KOPT-K1 (cell line): ENCODE results near the gene FARS2.

Source experiments
- H3K27ac ChIP-seq: fragments of 200-600 bp; sonication (generic); 2 replicates; pipeline ENCODE4 v1.5.1; 2016; ENCODE audit warnings: antibody characterized with exemption, mild to moderate bottlenecking, low read depth, low read length; ENCODE audit not compliant: poor library complexity, severe bottlenecking
- H3K36me3 ChIP-seq: fragments of 200-600 bp; sonication (generic); 2 replicates; pipeline ENCODE4 v1.5.1; 2017; ENCODE audit warnings: antibody characterized with exemption, mild to moderate bottlenecking, low read length, moderate library complexity; ENCODE audit not compliant: insufficient read depth
- H3K9me3 ChIP-seq: fragments of 200-600 bp; sonication (generic); 2 replicates; pipeline ENCODE4 v1.5.1; 2017; ENCODE audit warnings: antibody characterized with exemption, low read length, mild to moderate bottlenecking; ENCODE audit not compliant: insufficient read depth, poor library complexity, severe bottlenecking

The FARS2 gene

GRCh38 chr6:5341845-5342244 lies 80.5 kb downstream of the FARS2 start:
- Histone ChIP-seq H3K9me3 (no peaks in the 10 kb centered on the region), H3K27ac (no peak overlapping the region)

GRCh38 chr6:5343998-5344397 lies 82.7 kb downstream of the FARS2 start:
- H3K27ac ChIP-seq, result no peak overlapping the region
- H3K9me3 ChIP-seq, result no peaks in the 10 kb centered on the region
- no peaks in the 10 kb centered on the region for H3K36me3 ChIP-seq

More at GRCh38 chr6:5341845-5342244, 80.5 kb downstream of the FARS2 start:
- no peaks in the 10 kb centered on the region for H3K36me3 ChIP-seq

DNA sequence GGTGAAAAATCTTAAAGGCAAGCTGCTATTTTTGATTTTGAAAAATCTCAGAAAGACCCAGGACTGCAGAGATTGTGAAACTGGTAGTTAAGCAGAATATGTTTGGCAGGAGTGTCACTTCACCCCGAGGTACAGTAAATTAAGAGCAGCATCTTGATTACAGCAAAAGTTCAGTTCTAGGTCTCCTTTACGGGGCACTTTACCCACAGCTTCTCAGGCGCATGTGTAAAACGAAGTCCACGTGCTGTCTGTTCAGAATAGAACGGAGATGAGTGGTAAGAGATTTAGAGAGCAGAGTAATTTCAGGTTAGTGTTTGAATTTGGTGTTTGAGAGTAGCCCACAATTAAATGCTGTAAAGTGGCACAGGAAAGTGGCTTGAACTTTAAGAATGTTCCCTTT lies 84.0 kb downstream of the FARS2 start:
- Histone ChIP-seq H3K9me3 (no peaks in the 10 kb centered on the region), H3K27ac (no peak overlapping the region), H3K36me3 (no peaks in the 10 kb centered on the region)

DNA sequence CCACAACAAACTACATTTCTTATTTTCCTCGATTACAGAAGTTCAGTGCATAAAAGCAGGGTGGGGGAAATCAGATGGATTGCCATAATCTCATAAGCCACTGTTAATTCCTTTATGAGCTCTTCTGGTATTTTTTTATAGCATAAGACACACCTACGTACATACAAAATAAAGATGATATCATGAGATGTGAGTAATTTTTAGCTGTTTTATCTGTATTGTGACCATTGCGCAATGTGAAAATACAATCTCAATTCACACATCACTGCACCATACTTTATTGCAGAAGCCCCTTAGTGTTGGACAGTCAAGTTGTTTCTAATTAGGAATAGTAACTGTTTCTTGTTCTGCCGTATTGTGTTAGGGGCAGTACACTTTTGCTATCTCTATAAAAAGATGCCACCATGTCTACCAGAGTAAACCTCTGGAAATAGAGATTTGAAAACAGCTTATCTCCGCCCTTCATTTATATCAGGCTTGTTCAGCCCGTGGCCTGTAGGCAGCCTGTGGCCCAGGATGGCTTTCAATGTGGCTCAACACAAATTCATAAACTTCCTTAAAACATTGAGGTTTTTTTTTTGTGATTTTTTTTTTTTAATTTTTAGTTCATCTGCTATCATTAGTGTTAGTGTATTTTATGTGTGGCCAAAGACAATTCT lies 90.4 kb downstream of the FARS2 start:
- no peaks in the 10 kb centered on the region for H3K36me3 ChIP-seq
- no peak overlapping the region for H3K27ac ChIP-seq
- no peaks in the 10 kb centered on the region for H3K9me3 ChIP-seq

DNA sequence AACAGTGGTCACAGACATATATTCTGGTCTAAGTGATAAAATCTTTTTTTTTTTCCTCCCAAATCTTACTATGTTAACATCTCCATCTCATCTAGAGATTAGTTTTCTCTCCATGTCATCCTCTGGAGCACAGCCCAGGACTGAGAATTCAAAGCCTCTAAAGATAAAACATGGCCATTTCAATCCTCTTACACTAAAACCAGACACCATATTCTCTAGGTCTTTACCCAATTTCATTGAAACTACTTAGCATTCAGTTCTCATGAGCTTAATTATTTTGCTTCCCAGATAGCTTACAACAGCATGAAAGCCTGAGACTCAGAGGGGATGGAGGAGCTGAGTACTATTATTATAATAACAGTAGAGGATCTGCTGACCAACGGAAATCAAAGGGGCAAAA lies 92.7 kb downstream of the FARS2 start:
- no peaks in the 10 kb centered on the region for H3K36me3 ChIP-seq
- H3K9me3 ChIP-seq, result no peaks in the 10 kb centered on the region
- no peak overlapping the region for H3K27ac ChIP-seq

- Histone ChIP-seq H3K36me3 (no peaks in the 10 kb centered on the region), H3K9me3 (no peaks in the 10 kb centered on the region), H3K27ac (no peak overlapping the region)
These were observed 96.2 kb downstream of the FARS2 start for GRCh38 chr6:5357486-5357885.

GRCh38 chr6:5359417-5359816 lies 98.1 kb downstream of the FARS2 start:
- Histone ChIP-seq H3K36me3 (no peaks in the 10 kb centered on the region), H3K9me3 (no peaks in the 10 kb centered on the region), H3K27ac (no peak overlapping the region)

DNA sequence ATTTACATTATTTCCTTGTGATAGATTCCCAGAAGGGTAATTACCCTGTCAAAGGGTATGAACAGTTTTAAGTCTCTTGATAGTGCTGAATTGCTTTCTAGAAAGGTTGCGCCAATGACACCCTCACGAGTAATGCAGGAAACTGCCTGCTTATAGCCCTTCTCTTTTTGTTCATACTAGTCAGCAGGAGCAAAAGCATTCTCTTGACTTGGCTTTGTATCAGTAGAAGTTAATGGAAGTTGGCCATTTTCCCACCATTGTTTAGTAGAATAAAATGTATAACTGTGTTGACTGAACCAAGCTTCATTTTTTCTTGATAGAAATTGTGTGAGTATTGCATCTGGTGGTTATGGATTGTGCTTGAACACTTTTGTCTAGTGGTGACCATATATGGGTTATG lies 100.1 kb downstream of the FARS2 start:
- Histone ChIP-seq H3K9me3 (no peaks in the 10 kb centered on the region), H3K36me3 (no peaks in the 10 kb centered on the region), H3K27ac (no peak overlapping the region)

GRCh38 chr6:5365436-5366195 lies 104.3 kb downstream of the FARS2 start:
- H3K36me3 ChIP-seq, result peaks cover 9% of the 10 kb centered on the region; the same call in 1 of the 2 replicates
- no peak overlapping the region for H3K27ac ChIP-seq
- no peaks in the 10 kb centered on the region for H3K9me3 ChIP-seq

- Histone ChIP-seq H3K9me3 (no peaks in the 10 kb centered on the region), H3K27ac (no peak overlapping the region), H3K36me3 (peaks cover 9% of the 10 kb centered on the region; the same call in 1 of the 2 replicates)
These were observed 105.6 kb downstream of the FARS2 start for GRCh38 chr6:5366941-5367340.

DNA sequence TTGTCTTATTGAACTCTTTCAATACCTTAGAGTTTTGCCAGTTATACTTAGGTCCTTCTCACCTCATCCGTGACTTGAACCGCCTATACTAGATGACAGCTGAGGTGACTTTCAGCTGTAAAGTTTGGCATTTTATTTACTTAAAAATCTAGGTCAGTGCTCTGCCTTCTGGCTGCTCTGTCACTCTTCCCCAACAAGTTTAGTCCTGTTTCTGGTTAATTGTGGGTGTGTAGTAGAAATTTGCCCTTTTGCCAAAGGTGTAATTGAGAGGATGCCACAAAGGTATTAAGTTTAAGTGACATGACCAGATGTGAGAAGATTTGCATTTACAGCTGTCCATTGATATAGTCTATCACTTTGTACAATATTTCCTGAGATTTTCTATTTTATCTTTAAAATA lies 106.2 kb downstream of the FARS2 start:
- no peaks in the 10 kb centered on the region for H3K9me3 ChIP-seq
- H3K27ac ChIP-seq, result no peak overlapping the region
- peaks cover 9% of the 10 kb centered on the region; the same call in 1 of the 2 replicates for H3K36me3 ChIP-seq

GRCh38 chr6:5373430-5373829 lies 112.1 kb downstream of the FARS2 start:
- Histone ChIP-seq H3K9me3 (no peaks in the 10 kb centered on the region), H3K36me3 (peaks cover 9% of the 10 kb centered on the region; the same call in 1 of the 2 replicates), H3K27ac (no peak overlapping the region)

DNA sequence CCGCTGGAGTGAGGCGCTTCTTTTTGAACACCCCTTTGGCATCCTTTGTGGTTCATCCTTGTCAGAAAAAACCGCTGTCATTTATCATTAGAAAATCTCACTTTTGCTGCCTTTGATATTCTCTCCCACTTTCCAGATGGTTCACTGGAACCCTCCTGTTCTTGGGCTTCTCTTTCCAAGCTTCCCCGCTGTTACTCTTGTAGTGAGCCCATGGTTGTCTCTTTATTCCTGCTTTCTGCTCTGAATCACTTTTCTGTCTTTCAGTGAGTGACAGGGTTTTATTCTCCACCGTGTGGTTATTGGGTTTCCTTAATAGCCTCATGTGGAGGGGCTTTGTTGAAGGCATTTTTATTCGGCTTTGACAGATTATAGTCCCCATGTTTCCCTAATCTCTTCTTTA lies 117.0 kb downstream of the FARS2 start:
- no peaks in the 10 kb centered on the region for H3K9me3 ChIP-seq

DNA sequence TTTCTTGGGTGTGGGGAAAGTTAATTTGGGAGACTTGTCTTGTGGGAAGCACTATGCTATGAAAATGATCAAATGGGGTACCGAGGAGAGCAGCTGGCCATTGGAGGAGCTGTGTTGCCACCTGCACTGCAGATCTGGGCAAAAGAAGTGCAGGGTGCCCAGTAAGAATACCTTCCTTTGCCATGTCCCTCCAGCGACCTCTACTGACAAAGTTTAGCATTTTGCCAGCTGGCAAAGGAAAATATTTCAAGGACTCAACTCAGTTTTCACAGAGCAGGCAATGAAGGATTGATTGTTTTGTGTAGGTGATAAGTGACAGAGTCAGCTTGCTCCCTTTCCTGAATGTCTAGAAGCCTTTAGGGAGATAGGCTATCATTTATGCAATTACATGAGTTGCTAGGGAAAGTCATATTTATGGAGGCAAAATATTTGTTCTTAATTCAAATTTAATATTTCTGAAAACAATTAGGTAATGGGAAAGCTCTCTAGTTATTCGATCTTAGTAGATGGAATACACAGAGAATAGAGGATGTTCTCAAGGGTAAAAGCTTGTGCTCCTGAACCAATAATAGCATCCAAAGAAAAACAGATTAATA lies 118.4 kb downstream of the FARS2 start:
- Histone ChIP-seq H3K27ac (no peak overlapping the region), H3K36me3 (no peaks in the 10 kb centered on the region), H3K9me3 (no peaks in the 10 kb centered on the region)

More for the DNA sequence above, 117.0 kb downstream of the FARS2 start:
- Histone ChIP-seq H3K27ac (no peak overlapping the region), H3K36me3 (no peaks in the 10 kb centered on the region)

- Histone ChIP-seq H3K9me3 (no peaks in the 10 kb centered on the region), H3K27ac (no peak overlapping the region), H3K36me3 (no peaks in the 10 kb centered on the region)
These were observed 122.5 kb downstream of the FARS2 start for GRCh38 chr6:5383856-5384255.
